PC-3 (cell line): ENCODE data around the gene DDX39B. TPM values are rescaled to one million over a fixed set of nuclear protein-coding genes. Genes with fewer than 3 reads are reported as not detected.

ENCODE experiments used
- ATAC-seq: fragments of 200-7000 bp; cut with Tn5 transposase; 2 replicates; pipeline ENCODE4 v1.9.1; 2020; ENCODE audit warnings: mild to moderate bottlenecking, moderate library complexity
- BruUV-seq: library from RNA; stranded (reverse); fragments of 400-500 nt; replicated peaks from 2 replicates; lab custom pipeline; 2021; lab: Mats Ljungman, UMichigan
- CTCF ChIA-PET: fragments of 300-600 bp; sonication (Branson Sonifier 250); formaldehyde crosslinking; loops from one replicate; lab custom pipeline; 2022; ENCODE audit warnings: antibody characterized with exemption; lab: Charles Lee
- POLR2A ChIA-PET: fragments of 300-600 bp; sonication (Branson Sonifier 250); formaldehyde crosslinking; loops from one replicate; lab custom pipeline; 2022; ENCODE audit warnings: antibody characterized with exemption; ENCODE audit not compliant: unreplicated experiment; lab: Charles Lee
- DNase-seq: peaks from one replicate; pipeline ENCODE4 v3.0.0-alpha.2; 2015
- H2AFZ ChIP-seq: fragments of 300-600 bp; sonication (generic); 2 replicates; pipeline ENCODE4 v1.6.0; 2016; ENCODE audit warnings: antibody characterized with exemption, low read length
- H3F3A ChIP-seq: fragments of 300-600 bp; sonication (generic); one replicate; pipeline ENCODE4 v1.6.0; 2017; ENCODE audit warnings: antibody characterized with exemption, low read length, control low read depth, mild to moderate bottlenecking; ENCODE audit not compliant: unreplicated experiment
- H3K27ac ChIP-seq: fragments of 300-600 bp; sonication (generic); 2 replicates; pipeline ENCODE4 v1.5.1; 2016; ENCODE audit warnings: mild to moderate bottlenecking, low read length
- H3K27me3 ChIP-seq: fragments of 300-600 bp; sonication (generic); 2 replicates; pipeline ENCODE4 v1.6.1; 2016; ENCODE audit warnings: low read length, mixed read lengths
- H3K36me3 ChIP-seq: fragments of 300-600 bp; sonication (generic); 2 replicates; pipeline ENCODE4 v1.6.1; 2016; ENCODE audit warnings: low read depth, mixed run types, low read length, mixed read lengths
- H3K4me1 ChIP-seq: fragments of 300-600 bp; sonication (generic); 2 replicates; pipeline ENCODE4 v1.5.1; 2016; ENCODE audit warnings: low read length; ENCODE audit not compliant: insufficient read depth
- H3K4me2 ChIP-seq: fragments of 300-600 bp; sonication (generic); 2 replicates; pipeline ENCODE4 v1.6.0; 2016; ENCODE audit warnings: low read length
- H3K4me3 ChIP-seq: fragments of 300-600 bp; sonication (generic); 2 replicates; pipeline ENCODE4 v1.5.1; 2016; ENCODE audit warnings: mild to moderate bottlenecking, low read length, mixed read lengths
- H3K79me2 ChIP-seq: fragments of 300-600 bp; sonication (generic); 2 replicates; pipeline ENCODE4 v1.6.1; 2017; ENCODE audit warnings: low read length, mixed read lengths
- H3K9ac ChIP-seq: fragments of 300-600 bp; sonication (generic); 2 replicates; pipeline ENCODE4 v1.6.0; 2016; ENCODE audit warnings: mild to moderate bottlenecking, low read length
- H3K9me2 ChIP-seq: fragments of 300-600 bp; sonication (generic); replicated peaks from 2 replicates; pipeline ENCODE4 v1.6.1; 2016; ENCODE audit warnings: mixed run types, low read length, mixed read lengths
- H3K9me3 ChIP-seq: fragments of 300-600 bp; sonication (generic); 2 replicates; pipeline ENCODE4 v1.6.1; 2016; ENCODE audit warnings: low read length, mixed read lengths
- H4K20me1 ChIP-seq: fragments of 300-600 bp; sonication (generic); 2 replicates; pipeline ENCODE4 v1.6.1; 2016; ENCODE audit warnings: low read length, mixed read lengths
- CTCF ChIP-seq: fragments of 300-600 bp; sonication (generic); conservative IDR thresholded peaks from 2 replicates; pipeline ENCODE4 v1.5.1; 2017; ENCODE audit warnings: antibody characterized with exemption, low read depth, mild to moderate bottlenecking, low read length
- EZH2 ChIP-seq: fragments of 300-600 bp; sonication (generic); IDR thresholded peaks from one replicate; pipeline ENCODE4 v1.6.1; 2017; ENCODE audit warnings: antibody characterized with exemption, mild to moderate bottlenecking, low read length; ENCODE audit not compliant: unreplicated experiment
- EZH2phosphoT487 ChIP-seq: fragments of 300-600 bp; sonication (generic); IDR thresholded peaks from 2 replicates; pipeline ENCODE4 v1.6.1; 2018; ENCODE audit warnings: mild to moderate bottlenecking, antibody characterized with exemption, low read length, borderline replicate concordance
- intact Hi-C: fragments of 100-400 bp; cut with micrococcal nuclease; formaldehyde crosslinking; loops from 2 replicates; pipeline ENCODE4 v1.9.0; 2023
- total RNA-seq: library from RNA; depleted of rRNA; stranded (reverse); fragments of >200 nt; gene quantifications from 2 replicates; pipeline ENCODE4 v1.2.3, GENCODE V29; 2014

The DDX39B gene
- total RNA-seq, 1 experiment from 2014 or later = 465 TPM

DNA sequence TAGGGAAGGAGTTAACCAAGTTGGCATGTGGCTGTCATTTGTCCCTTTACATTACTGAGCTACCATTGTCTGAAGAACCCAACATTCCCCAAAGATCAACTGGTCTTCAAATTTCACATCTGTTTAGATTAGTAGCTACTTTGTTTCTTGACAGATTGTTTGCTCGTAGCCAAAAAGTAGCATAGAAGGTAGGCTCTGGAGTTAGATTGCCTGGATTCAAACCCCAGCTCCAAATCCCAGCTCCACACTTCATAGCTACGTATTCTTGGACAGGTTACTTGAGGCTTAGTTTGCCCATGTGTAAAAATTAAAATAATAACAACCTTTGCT, 6.7 kb upstream of the DDX39B start:
- H3K9ac ChIP-seq = peak overlapping the region; percentile 97
- CTCF ChIA-PET = interaction anchor here (0.9 kb wide), 1 partner anchor 50 kb away, joined by 5 read pairs; no protein-coding TSS in a partner anchor
- BruUV-seq = no TSS peak
- H3K27me3 ChIP-seq = no peaks in the 10 kb centered on the region
- DNase-seq (no peak), ATAC-seq (no peak)
- H3K4me1 ChIP-seq = peaks cover 14% of the 10 kb centered on the region
- no peaks in the 10 kb centered on the region for H3K9me2 ChIP-seq
- no peaks in the 10 kb centered on the region for H3K9me3 ChIP-seq
- no peaks in the 10 kb centered on the region for H4K20me1 ChIP-seq
- peaks cover 13% of the 10 kb centered on the region for H3K36me3 ChIP-seq
- H3K4me3 ChIP-seq = peak overlapping the region; percentile 76
- H2AFZ ChIP-seq = peak overlapping the region; percentile 54
- no peak overlapping the region for H3K27ac ChIP-seq
- TF ChIP-seq EZH2 (no peak), CTCF (no peak), EZH2phosphoT487 (no peak)
- intact Hi-C loops = loop anchor here (5.0 kb wide), 1 partner anchor 119 kb away; the partner anchor contains the start of genes CSNK2B and LY6G5B
- POLR2A ChIA-PET = no interaction called here
- no peaks in the 10 kb centered on the region for H3F3A ChIP-seq
- peaks cover 23% of the 10 kb centered on the region for H3K79me2 ChIP-seq
- H3K4me2 ChIP-seq = peak overlapping the region; percentile 96

DNA sequence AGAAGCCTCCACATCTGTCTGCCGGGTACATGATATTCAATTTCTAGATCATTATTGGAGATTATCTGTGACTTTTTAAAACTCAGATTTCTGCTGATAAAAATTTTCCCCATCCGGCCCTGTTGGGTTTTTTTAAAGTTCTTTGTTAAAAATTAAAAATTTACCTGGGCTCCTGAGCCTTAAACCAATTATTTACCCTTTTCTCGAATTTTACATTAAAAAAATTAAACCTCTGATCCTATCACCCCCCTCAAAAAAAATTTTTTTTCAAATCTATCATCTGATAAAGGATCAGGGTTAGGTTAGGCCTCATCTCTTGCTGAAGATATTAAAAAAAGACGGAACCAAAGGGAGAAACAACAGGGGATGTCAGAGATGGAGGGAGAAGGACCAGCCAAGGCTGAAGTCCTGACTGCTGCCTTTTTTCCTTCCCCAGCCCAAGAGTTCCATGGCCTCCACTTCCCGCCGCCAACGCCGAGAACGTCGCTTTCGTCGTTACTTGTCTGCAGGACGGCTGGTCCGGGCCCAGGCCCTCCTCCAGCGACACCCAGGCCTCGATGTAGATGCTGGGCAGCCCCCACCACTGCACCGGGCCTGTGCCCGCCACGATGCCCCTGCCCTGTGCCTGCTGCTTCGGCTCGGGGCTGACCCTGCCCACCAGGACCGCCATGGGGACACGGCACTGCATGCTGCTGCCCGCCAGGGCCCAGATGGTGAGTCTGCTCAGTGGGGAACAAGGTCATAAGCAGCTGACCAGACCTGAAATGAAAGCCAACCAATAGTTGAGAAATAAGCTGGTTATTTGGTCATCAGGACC, 6.1 kb upstream of the DDX39B start:
- peak overlapping the region; percentile 97 for H3K9ac ChIP-seq
- POLR2A ChIA-PET = interaction anchor here (0.6 to 0.7 kb wide), 2 partner anchors 85 to 1426 kb away, joined by 3 read pairs; no protein-coding TSS in a partner anchor
- ATAC-seq = no peak
- no peaks in the 10 kb centered on the region for H3K27me3 ChIP-seq
- H3F3A ChIP-seq = no peaks in the 10 kb centered on the region
- peak overlapping the region; percentile 76 for H3K4me3 ChIP-seq
- no peaks in the 10 kb centered on the region for H3K9me3 ChIP-seq
- no peaks in the 10 kb centered on the region for H4K20me1 ChIP-seq
- peak overlapping the region; percentile 41 for H3K27ac ChIP-seq
- no peak for DNase-seq
- intact Hi-C loops = loop anchor here (5.0 kb wide), 1 partner anchor 119 kb away; the partner anchor contains the start of genes CSNK2B and LY6G5B
- CTCF ChIA-PET = interaction anchor here (0.6 to 2.1 kb wide), 4 partner anchors 50 to 279 kb away, joined by 3 to 9 read pairs (median 4); no protein-coding TSS in a partner anchor
- H3K9me2 ChIP-seq = no peaks in the 10 kb centered on the region
- H3K4me2 ChIP-seq = peak overlapping the region; percentile 96
- H3K36me3 ChIP-seq = peaks cover 8% of the 10 kb centered on the region; the same call in 1 of the 2 replicates
- TSS peak; percentile 58 for BruUV-seq
- H3K4me1 ChIP-seq = peaks cover 18% of the 10 kb centered on the region
- TF ChIP-seq EZH2phosphoT487 (no peak), EZH2 (no peak), CTCF (no peak)
- H3K79me2 ChIP-seq = peaks cover 28% of the 10 kb centered on the region
- peak overlapping the region; percentile 54 for H2AFZ ChIP-seq
